GM12878 (cell line): ENCODE results near the gene MRPL57. TPM values are rescaled to one million over a fixed set of nuclear protein-coding genes. Genes with fewer than 3 reads are reported as not detected.

ENCODE experiments used
- ATAC-seq: fragments of 200-7000 bp; cut with Tn5 transposase; 3 replicates; pipeline ENCODE4 v1.9.1; 2020; ENCODE audit warnings: mild to moderate bottlenecking, moderate library complexity
- BruUV-seq: library from RNA; stranded (reverse); fragments of 400-500 nt; replicated peaks from 2 replicates; lab custom pipeline; 2021; lab: Mats Ljungman, UMichigan
- CTCF ChIA-PET: fragments of 300-600 bp; sonication (Branson Sonifier 250); formaldehyde crosslinking; extraction: SDS; loops from one replicate; lab custom pipeline; 2021; ENCODE audit warnings: inconsistent platforms; lab: Yijun Ruan, JAX
- POLR2A ChIA-PET: fragments of 350-600 bp; formaldehyde crosslinking; extraction: SDS; loops from one replicate; lab custom pipeline; 2021; ENCODE audit warnings: inconsistent platforms; lab: Charles Lee
- RAD21 ChIA-PET: fragments of 300-600 bp; sonication (Branson Sonifier 250); formaldehyde crosslinking; loops from one replicate; lab custom pipeline; 2023; ENCODE audit warnings: antibody characterized with exemption; ENCODE audit not compliant: unreplicated experiment; lab: Charles Lee
- SMC1A ChIA-PET: fragments of 300-600 bp; sonication (Branson Sonifier 250); formaldehyde crosslinking; loops from one replicate; lab custom pipeline; 2023; ENCODE audit not compliant: unreplicated experiment, uncharacterized antibody; lab: Charles Lee
- DNase-seq: peaks from one replicate; pipeline ENCODE4 v3.0.0-alpha.2; 2011; ENCODE audit warnings: low read depth, low spot score
- FAIRE-seq: peaks from 3 replicates; lab custom pipeline; 2011; peaks lifted over from hg19 to GRCh38; lab: Jason Lieb, UNC
- H2AFZ ChIP-seq: 2 replicates; pipeline ENCODE4 v1.6.0; 2011; ENCODE audit warnings: low read depth, low read length, control low read depth; ENCODE audit not compliant: control insufficient read depth
- H3K27ac ChIP-seq: 2 replicates; pipeline ENCODE4 v1.5.1; 2011; ENCODE audit warnings: control low read depth; ENCODE audit not compliant: control insufficient read depth, insufficient read depth
- H3K27me3 ChIP-seq, 2 experiments: replicated peaks in 1 of 2; 2 replicates each; pipeline versions ENCODE4 v1.6.0 to v1.6.1; 2011; ENCODE audit warnings: low read length in 1 of 2; ENCODE audit not compliant: control insufficient read depth in 2 of 2, insufficient read depth in 2 of 2
- H3K36me3 ChIP-seq, 2 experiments: 2 replicates each; pipeline ENCODE4 v1.5.1; 2011; ENCODE audit warnings: low read length in 1 of 2; ENCODE audit not compliant: control insufficient read depth in 2 of 2, insufficient read depth in 2 of 2
- H3K4me1 ChIP-seq: 2 replicates; pipeline ENCODE4 v1.6.1; 2011; ENCODE audit warnings: mild to moderate bottlenecking, low read length, moderate library complexity, mixed read lengths; ENCODE audit not compliant: control insufficient read depth, insufficient read depth
- H3K4me2 ChIP-seq: 2 replicates; pipeline ENCODE4 v1.6.0; 2011; ENCODE audit warnings: control low read depth; ENCODE audit not compliant: control insufficient read depth, insufficient read depth
- H3K4me3 ChIP-seq: fragments of 200-600 bp; sonication (generic); 2 replicates; pipeline ENCODE4 v1.5.1; 2016
- H3K79me2 ChIP-seq: 2 replicates; pipeline ENCODE4 v1.6.0; 2011; ENCODE audit warnings: low read length; ENCODE audit not compliant: control insufficient read depth, insufficient read depth
- H3K9ac ChIP-seq: 2 replicates; pipeline ENCODE4 v1.8.0; 2011; ENCODE audit warnings: low read length, control low read depth, mixed read lengths; ENCODE audit not compliant: control insufficient read depth, insufficient read depth
- H3K9me3 ChIP-seq: replicated peaks from 3 replicates; pipeline ENCODE4 v1.5.1; 2011; ENCODE audit warnings: mild to moderate bottlenecking, low read length; ENCODE audit not compliant: control insufficient read depth, insufficient read depth
- H4K20me1 ChIP-seq: 2 replicates; pipeline ENCODE4 v1.6.0; 2011; ENCODE audit not compliant: control insufficient read depth, insufficient read depth
- ESRRA ChIP-seq: IDR thresholded peaks from 2 replicates; pipeline ENCODE4 v1.6.1; 2012; ENCODE audit warnings: mild to moderate bottlenecking, low read length, improper control_type of control experiment
- FOXK2 ChIP-seq: fragments of 450-650 bp; IDR thresholded peaks from 2 replicates; pipeline ENCODE4 v1.6.1; 2017; ENCODE audit warnings: mild to moderate bottlenecking, moderate library complexity
- IKZF1 ChIP-seq: fragments of 450-650 bp; conservative IDR thresholded peaks from 2 replicates; pipeline ENCODE4 v1.6.1; 2017; ENCODE audit warnings: antibody characterized with exemption, mild to moderate bottlenecking
- MYB ChIP-seq: fragments of 150-350 bp; IDR thresholded peaks from 2 replicates; pipeline ENCODE4 v1.6.1; 2014; ENCODE audit warnings: mild to moderate bottlenecking, low read depth, low read length, borderline replicate concordance
- RBBP5 ChIP-seq: fragments of 200-600 bp; sonication (generic); conservative IDR thresholded peaks from 2 replicates; pipeline ENCODE4 v1.6.1; 2016
- ZBTB11 ChIP-seq: fragments of 450-650 bp; formaldehyde crosslinking; IDR thresholded peaks from 2 replicates; pipeline ENCODE4 v1.5.0; 2022; ENCODE audit warnings: mild to moderate bottlenecking, missing genetic modification characterization
- ZNF217 ChIP-seq: fragments of 450-650 bp; IDR thresholded peaks from 2 replicates; pipeline ENCODE4 v1.6.1; 2017; ENCODE audit warnings: antibody characterized with exemption, mild to moderate bottlenecking
- ZSCAN29 ChIP-seq: fragments of 450-650 bp; IDR thresholded peaks from 2 replicates; pipeline ENCODE4 v1.6.1; 2017; ENCODE audit warnings: mild to moderate bottlenecking, moderate library complexity
- WGBS: methylation state at CpG from one replicate; pipeline ENCODE4 v1.1.6; 2016; ENCODE audit warnings: low lambda C conversion rate; ENCODE audit not compliant: insufficient replicate concordance, insufficient coverage; ENCODE audit errors: missing lambda C conversion rate; 5-methylcytosine and 5-hydroxymethylcytosine counted together
- in situ Hi-C: fragments of 300-500 bp; cut with MboI; formaldehyde crosslinking; loops from 9 replicates; pipeline ENCODE4 v1.14.3; 2018; ENCODE audit warnings: mixed read lengths
- intact Hi-C: fragments of 100-400 bp; cut with micrococcal nuclease; formaldehyde crosslinking; loops from one replicate; pipeline ENCODE4 v1.14.2; 2022; ENCODE audit not compliant: unreplicated experiment
- polyA plus RNA-seq, 11 experiments: library from polyadenylated mRNA; depleted of rRNA in 4 of 11; unstranded in 6 of 11; stranded (reverse) in 5 of 11; fragments of >200 nt; fragmentation: Nextera tagmentation in 4 of 11; fragmentation: Illumina TruSeq in 1 of 11; extraction: Ambion mirVana in 4 of 11; extraction: Trizol in 1 of 11; gene quantifications; 1 replicate in 1 of 11; 2 replicates in 10 of 11; pipeline versions ENCODE4 v1.2.1 to v1.2.3, GENCODE V29; 2011 to 2016; ENCODE audit warnings: inconsistent platforms in 2 of 11, missing spikeins in 2 of 11, low read depth in 1 of 11
- total RNA-seq, 4 experiments: library from RNA; depleted of rRNA in 3 of 4; stranded (reverse); fragments of >200 nt in 3 of 4; fragmentation: Illumina TruSeq in 1 of 4; extraction: Trizol in 1 of 4; gene quantifications; 2 replicates each; pipeline versions ENCODE4 v1.2.1 to v1.2.3, GENCODE V29; 2013 to 2021
- TF ChIP-seq, protein P1 (sequence below): fragments of 450-650 bp; IDR thresholded peaks from 2 replicates; pipeline ENCODE4 v1.6.1; 2016; ENCODE audit warnings: mild to moderate bottlenecking, moderate library complexity, borderline replicate concordance
- TF ChIP-seq, protein P2 (sequence below): fragments of 450-650 bp; IDR thresholded peaks from 2 replicates; pipeline ENCODE4 v1.6.1; 2017; ENCODE audit warnings: mild to moderate bottlenecking, low read depth, inconsistent platforms; ENCODE audit not compliant: poor library complexity, severe bottlenecking

MRPL57 gene
- total and polyA plus RNA-seq, 10 of the 15 experiments (the other 5 are each of a cell fraction or from before 2014, with no cell fraction given): 10.5 to 90.6 (median 25.9) TPM

DNA sequence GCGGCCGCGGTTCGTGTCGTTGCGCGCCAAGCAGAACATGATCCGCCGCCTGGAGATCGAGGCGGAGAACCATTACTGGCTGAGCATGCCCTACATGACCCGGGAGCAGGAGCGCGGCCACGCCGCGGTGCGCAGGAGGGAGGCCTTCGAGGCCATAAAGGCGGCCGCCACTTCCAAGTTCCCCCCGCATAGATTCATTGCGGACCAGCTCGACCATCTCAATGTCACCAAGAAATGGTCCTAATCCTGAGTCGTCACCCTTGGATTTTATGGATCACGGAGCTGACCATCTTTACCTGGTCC, 475 bp downstream of the MRPL57 start (continued):
- TF ChIP-seq, protein P1, sequence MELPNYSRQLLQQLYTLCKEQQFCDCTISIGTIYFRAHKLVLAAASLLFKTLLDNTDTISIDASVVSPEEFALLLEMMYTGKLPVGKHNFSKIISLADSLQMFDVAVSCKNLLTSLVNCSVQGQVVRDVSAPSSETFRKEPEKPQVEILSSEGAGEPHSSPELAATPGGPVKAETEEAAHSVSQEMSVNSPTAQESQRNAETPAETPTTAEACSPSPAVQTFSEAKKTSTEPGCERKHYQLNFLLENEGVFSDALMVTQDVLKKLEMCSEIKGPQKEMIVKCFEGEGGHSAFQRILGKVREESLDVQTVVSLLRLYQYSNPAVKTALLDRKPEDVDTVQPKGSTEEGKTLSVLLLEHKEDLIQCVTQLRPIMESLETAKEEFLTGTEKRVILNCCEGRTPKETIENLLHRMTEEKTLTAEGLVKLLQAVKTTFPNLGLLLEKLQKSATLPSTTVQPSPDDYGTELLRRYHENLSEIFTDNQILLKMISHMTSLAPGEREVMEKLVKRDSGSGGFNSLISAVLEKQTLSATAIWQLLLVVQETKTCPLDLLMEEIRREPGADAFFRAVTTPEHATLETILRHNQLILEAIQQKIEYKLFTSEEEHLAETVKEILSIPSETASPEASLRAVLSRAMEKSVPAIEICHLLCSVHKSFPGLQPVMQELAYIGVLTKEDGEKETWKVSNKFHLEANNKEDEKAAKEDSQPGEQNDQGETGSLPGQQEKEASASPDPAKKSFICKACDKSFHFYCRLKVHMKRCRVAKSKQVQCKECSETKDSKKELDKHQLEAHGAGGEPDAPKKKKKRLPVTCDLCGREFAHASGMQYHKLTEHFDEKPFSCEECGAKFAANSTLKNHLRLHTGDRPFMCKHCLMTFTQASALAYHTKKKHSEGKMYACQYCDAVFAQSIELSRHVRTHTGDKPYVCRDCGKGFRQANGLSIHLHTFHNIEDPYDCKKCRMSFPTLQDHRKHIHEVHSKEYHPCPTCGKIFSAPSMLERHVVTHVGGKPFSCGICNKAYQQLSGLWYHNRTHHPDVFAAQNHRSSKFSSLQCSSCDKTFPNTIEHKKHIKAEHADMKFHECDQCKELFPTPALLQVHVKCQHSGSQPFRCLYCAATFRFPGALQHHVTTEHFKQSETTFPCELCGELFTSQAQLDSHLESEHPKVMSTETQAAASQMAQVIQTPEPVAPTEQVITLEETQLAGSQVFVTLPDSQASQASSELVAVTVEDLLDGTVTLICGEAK: no peak
- TF ChIP-seq ZNF217: no peak

- 75% methylated on average over 2 of the region's 2 CpGs for WGBS
- Histone ChIP-seq H3K4me1 (no peaks in the 10 kb centered on the region), H4K20me1 (no peaks in the 10 kb centered on the region), H3K9ac (no peak overlapping the region), H3K4me3 (no peak overlapping the region), H3K27me3 (no peaks in the 10 kb centered on the region), H3K9me3 (no peaks in the 10 kb centered on the region), H3K79me2 (peaks cover 15% of the 10 kb centered on the region), H3K27ac (no peak overlapping the region), H2AFZ (no peak overlapping the region), H3K36me3 (no peaks in the 10 kb centered on the region), H3K4me2 (no peak overlapping the region)
- no TSS peak for BruUV-seq
- FAIRE-seq: no peak
- ChIA-PET RAD21 (no interaction called here), POLR2A (no interaction called here), SMC1A (no interaction called here), CTCF (no interaction called here)
- ATAC-seq: no peak
- intact Hi-C loops: loop anchor here (10.0 kb wide), 1 partner anchor 687 kb away; no protein-coding TSS in a partner anchor
- in situ Hi-C loops: loop anchor here (5.0 kb wide), 1 partner anchor 69 kb away; no protein-coding TSS in a partner anchor
- no peak for DNase-seq
- TF ChIP-seq MYB: no peak
- TF ChIP-seq ESRRA: no peak
- TF ChIP-seq ZBTB11: no peak
- TF ChIP-seq, protein P2, sequence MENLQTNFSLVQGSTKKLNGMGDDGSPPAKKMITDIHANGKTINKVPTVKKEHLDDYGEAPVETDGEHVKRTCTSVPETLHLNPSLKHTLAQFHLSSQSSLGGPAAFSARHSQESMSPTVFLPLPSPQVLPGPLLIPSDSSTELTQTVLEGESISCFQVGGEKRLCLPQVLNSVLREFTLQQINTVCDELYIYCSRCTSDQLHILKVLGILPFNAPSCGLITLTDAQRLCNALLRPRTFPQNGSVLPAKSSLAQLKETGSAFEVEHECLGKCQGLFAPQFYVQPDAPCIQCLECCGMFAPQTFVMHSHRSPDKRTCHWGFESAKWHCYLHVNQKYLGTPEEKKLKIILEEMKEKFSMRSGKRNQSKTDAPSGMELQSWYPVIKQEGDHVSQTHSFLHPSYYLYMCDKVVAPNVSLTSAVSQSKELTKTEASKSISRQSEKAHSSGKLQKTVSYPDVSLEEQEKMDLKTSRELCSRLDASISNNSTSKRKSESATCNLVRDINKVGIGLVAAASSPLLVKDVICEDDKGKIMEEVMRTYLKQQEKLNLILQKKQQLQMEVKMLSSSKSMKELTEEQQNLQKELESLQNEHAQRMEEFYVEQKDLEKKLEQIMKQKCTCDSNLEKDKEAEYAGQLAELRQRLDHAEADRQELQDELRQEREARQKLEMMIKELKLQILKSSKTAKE: no peak
- TF ChIP-seq FOXK2: no peak
- TF ChIP-seq IKZF1: no peak
- no peak for TF ChIP-seq ZSCAN29
- no peak for TF ChIP-seq RBBP5
Measured at GRCh38 chr13:21181671-21182070, 5.2 kb downstream of the MRPL57 start.
